HG03439 (cell line): Measurements from ENCODE around the gene EFNA3.

Experiments used
- ATAC-seq: cut with Tn5 transposase; IDR thresholded peaks from one replicate; pipeline ENCODE4 v1.9.1; 2021; ENCODE audit warnings: mild to moderate bottlenecking, moderate library complexity; ENCODE audit not compliant: unreplicated experiment

The EFNA3 gene

DNA sequence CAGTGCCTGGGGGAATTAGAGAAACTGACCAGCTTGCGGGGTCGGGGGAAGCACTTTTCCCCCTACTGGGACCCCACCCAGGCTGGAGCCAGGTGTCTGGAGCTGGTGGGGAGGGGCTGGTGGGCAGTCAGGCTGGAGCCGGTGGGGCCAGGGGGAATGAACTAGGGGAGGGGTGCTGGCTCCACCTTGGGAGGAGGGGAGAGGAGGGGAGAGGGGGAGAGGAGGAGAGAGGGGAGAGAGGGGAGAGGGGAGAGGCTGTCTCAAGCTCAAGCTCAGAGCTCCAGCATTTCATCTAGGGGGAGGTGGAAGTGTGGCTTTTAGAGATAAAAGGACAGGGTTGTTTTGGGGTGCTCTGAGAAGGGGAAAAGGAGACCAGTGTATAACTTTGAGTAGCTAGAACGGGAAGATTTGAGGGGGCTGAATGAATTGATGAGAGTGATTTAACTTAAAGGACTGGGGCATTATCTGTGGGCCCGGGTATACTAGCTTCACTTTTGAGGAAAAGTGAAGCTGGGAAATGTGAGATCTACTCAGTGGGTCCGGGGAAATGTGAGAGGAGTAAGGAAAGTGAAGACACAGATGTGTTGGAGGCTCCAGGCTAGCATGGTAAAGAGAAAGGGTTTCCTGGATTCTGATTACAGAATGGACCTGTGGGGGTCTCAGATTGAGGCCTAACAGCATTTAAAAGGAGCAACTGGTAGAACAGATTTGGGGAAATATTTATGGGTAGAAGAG lies 51.8 kb downstream of the EFNA3 start:
- ATAC-seq, result no peak

DNA sequence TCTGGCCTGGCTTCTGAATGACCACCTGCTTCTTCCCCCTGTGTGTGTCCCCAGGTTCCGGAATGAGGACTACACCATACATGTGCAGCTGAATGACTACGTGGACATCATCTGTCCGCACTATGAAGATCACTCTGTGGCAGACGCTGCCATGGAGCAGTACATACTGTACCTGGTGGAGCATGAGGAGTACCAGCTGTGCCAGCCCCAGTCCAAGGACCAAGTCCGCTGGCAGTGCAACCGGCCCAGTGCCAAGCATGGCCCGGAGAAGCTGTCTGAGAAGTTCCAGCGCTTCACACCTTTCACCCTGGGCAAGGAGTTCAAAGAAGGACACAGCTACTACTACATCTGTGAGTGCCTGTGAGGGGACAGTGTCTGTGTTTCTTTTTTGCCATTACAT lies 52.6 kb downstream of the EFNA3 start:
- ATAC-seq, result no peak

DNA sequence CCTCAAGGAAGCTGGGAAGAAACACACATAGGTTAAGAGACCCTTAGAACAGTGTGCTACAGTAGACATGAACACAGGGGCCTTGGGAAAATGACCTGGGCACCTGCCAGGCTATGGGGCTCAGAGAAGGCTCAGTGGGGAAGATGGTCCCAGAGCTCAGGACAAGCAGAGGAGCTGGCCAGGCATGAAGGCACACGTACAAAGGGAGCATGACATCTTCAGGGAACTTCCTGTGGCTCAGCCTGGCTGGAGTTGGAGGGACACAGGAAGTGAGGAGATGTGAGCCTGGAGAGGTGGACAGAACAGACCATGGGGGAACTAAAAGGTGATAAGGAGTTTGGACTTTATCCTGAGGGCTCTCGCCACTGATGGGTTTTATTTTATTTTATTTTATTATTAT lies 53.2 kb downstream of the EFNA3 start:
- ATAC-seq, result no peak

DNA sequence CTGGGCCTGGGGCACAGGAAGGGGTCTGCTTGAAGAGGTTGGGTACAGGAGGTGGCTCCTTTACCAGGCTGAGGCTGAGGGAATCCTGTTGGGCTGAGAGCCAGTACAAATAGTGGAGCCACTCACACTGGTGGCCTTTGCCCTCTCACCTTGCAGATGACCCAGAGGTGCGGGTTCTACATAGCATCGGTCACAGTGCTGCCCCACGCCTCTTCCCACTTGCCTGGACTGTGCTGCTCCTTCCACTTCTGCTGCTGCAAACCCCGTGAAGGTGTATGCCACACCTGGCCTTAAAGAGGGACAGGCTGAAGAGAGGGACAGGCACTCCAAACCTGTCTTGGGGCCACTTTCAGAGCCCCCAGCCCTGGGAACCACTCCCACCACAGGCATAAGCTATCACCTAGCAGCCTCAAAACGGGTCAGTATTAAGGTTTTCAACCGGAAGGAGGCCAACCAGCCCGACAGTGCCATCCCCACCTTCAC lies 55.2 kb downstream of the EFNA3 start:
- no peak for ATAC-seq

DNA sequence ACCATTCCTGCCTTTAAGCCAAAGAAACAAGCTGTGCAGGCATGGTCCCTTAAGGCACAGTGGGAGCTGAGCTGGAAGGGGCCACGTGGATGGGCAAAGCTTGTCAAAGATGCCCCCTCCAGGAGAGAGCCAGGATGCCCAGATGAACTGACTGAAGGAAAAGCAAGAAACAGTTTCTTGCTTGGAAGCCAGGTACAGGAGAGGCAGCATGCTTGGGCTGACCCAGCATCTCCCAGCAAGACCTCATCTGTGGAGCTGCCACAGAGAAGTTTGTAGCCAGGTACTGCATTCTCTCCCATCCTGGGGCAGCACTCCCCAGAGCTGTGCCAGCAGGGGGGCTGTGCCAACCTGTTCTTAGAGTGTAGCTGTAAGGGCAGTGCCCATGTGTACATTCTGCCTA lies 55.7 kb downstream of the EFNA3 start:
- ATAC-seq, result no peak

DNA sequence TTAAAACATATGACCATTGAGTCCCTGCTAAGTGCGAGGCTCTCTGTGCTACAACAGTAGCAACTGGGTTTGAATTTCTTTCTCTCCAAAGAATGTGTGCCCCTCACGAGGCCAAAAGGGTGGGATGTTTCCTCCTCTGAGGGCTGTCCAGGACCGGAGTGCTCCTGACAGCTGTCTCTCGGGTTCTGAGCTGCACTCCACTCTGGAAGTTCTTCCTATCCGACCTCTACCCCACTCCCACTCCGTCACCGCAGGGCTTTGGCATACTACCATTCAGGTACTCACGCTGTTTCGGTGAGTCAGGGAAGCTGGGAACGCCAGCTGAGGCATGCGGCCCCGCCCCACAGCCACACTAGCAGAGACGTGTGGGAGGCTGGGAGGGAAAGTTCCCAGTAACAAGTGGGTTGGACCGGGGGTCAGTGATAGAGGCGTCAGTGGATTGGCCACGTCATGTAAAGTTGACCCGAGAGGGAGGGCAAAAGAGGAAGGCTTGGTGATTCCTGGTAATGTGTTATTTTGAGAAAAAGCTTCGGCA lies 56.3 kb downstream of the EFNA3 start:
- no peak for ATAC-seq

DNA sequence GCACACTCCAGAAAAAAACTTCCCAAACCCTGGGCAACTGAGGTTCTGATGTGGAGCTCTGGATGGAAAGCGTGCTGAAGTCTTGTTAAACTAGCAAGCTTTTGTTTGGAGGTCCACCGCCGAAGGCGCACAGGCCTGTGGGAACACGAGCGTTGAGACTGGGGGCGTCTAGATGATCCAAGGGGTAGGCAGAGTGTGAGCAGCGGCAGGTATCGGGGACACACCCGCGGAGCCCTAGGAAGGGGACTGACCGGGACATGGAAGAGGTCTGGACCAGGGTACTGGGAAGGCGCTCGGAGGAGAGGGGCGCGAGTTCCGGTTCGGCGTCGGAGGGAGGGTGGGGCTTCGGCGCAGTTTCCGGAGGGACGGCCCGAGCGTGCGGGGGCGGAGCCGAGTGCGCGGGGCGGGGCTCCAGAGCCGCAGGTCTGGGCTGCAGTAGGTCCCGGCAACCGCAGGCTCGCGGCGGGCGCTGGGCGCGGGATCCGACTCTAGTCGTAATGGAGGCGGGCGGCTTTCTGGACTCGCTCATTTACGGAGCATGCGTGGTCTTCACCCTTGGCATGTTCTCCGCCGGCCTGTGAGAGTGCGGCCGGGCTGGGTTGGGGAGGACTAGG lies 56.9 kb downstream of the EFNA3 start, which contains the start of gene SLC50A1:
Gene SLC50A1 (plus strand): TSS at position 438 of the 614 bp plus-strand sequence. CDS start 60 bp downstream, at position 498.
- peak; percentile 78 for ATAC-seq

DNA sequence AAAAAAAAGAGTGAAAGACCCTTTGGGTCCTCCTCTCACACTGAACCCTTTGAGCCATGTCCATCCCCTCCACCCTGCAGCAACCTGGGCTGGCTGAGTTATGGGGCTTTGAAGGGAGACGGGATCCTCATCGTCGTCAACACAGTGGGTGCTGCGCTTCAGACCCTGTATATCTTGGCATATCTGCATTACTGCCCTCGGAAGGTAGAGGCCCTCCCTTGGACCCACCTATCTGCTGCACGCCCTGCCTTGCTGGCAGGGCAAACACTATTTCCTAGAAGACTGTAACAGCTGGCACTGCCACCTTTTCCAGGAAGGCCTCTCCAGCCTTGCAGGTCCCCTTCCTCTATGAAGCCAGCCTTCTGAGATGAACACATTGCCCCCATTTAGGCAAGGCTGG lies 58.1 kb downstream of the EFNA3 start:
- ATAC-seq, result no peak
